MCF 10A (cell line): ENCODE data around the gene EQTN. TPM values are rescaled to one million over a fixed set of nuclear protein-coding genes. Genes with fewer than 3 reads are reported as not detected.

Source experiments
- BruUV-seq: library from RNA; stranded (reverse); fragments of 400-500 nt; replicated peaks from 2 replicates; lab custom pipeline; 2021; lab: Mats Ljungman, UMichigan
- CTCF ChIA-PET: fragments of 300-600 bp; sonication (Branson Sonifier 250); formaldehyde crosslinking; extraction: SDS; loops from one replicate; lab custom pipeline; 2021; ENCODE audit warnings: antibody characterized with exemption, inconsistent platforms; lab: Yijun Ruan, JAX
- POLR2A ChIA-PET: fragments of 300-600, 350-650 bp; sonication (Branson Sonifier 250); formaldehyde crosslinking; extraction: SDS; loops from one replicate; lab custom pipeline; 2020; ENCODE audit warnings: antibody characterized with exemption, inconsistent platforms; lab: Yijun Ruan, JAX
- DNase-seq: peaks from one replicate; pipeline ENCODE4 v3.0.0-alpha.2; 2018; ENCODE audit not compliant: unreplicated experiment
- H3K27ac Mint-ChIP-seq: one replicate; pipeline ENCODE4 v1.8.0; 2022; ENCODE audit warnings: mild to moderate bottlenecking, low read depth, mixed read lengths; ENCODE audit not compliant: unreplicated experiment
- H3K27me3 Mint-ChIP-seq: one replicate; pipeline ENCODE4 v1.8.0; 2022; ENCODE audit warnings: mixed read lengths; ENCODE audit not compliant: insufficient read depth, unreplicated experiment
- H3K36me3 Mint-ChIP-seq: one replicate; pipeline ENCODE4 v1.8.0; 2022; ENCODE audit warnings: mild to moderate bottlenecking, moderate library complexity, mixed read lengths; ENCODE audit not compliant: insufficient read depth, unreplicated experiment
- H3K4me1 Mint-ChIP-seq: one replicate; pipeline ENCODE4 v1.8.0; 2022; ENCODE audit warnings: mixed read lengths; ENCODE audit not compliant: insufficient read depth, unreplicated experiment
- H3K4me3 Mint-ChIP-seq: one replicate; pipeline ENCODE4 v1.8.0; 2022; ENCODE audit warnings: mild to moderate bottlenecking, moderate library complexity, mixed read lengths; ENCODE audit not compliant: unreplicated experiment
- H3K9me3 Mint-ChIP-seq: one replicate; pipeline ENCODE4 v1.8.0; 2022; ENCODE audit warnings: mixed read lengths; ENCODE audit not compliant: unreplicated experiment
- intact Hi-C: fragments of 100-400 bp; cut with micrococcal nuclease; formaldehyde crosslinking; loops from 2 replicates; pipeline ENCODE4 v1.14.1; 2022
- total RNA-seq: library from RNA; stranded (reverse); gene quantifications from 2 replicates; pipeline ENCODE4 v1.2.3, GENCODE V29; 2022
- TF ChIP-seq, protein P1 (sequence below): fragments of 200-600 bp; IDR thresholded peaks from one replicate; pipeline ENCODE4 v1.8.0; 2022; ENCODE audit warnings: antibody characterized with exemption, mild to moderate bottlenecking; ENCODE audit not compliant: unreplicated experiment

Gene EQTN
- total RNA-seq, 1 experiment from 2014 or later = not detected

DNA sequence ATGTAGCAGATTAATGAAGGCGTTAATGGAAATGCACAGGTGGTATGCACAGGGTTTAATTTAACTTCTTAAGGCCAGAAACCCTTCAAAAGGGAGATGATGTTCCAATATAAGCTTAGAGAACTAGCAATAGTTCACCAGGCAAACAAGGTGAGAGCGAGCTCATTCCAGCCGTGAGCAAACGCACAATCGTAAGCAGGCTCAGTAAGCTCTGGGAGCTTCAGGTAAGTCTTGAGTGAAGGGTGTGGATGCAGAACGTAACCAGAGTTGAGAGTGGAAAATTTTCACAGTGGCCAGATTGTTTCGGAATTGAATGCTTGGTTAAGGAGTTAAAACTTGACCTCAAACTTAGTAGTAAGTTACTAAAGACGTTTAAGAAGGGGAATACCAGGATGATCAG is 5.7 kb downstream of the EQTN start:
- ChIA-PET POLR2A (no interaction called here), CTCF (interaction anchor here (0.6 to 1.0 kb wide), 3 partner anchors 14 to 397 kb away, joined by 3 read pairs; no protein-coding TSS in a partner anchor)
- TF ChIP-seq, protein P1, sequence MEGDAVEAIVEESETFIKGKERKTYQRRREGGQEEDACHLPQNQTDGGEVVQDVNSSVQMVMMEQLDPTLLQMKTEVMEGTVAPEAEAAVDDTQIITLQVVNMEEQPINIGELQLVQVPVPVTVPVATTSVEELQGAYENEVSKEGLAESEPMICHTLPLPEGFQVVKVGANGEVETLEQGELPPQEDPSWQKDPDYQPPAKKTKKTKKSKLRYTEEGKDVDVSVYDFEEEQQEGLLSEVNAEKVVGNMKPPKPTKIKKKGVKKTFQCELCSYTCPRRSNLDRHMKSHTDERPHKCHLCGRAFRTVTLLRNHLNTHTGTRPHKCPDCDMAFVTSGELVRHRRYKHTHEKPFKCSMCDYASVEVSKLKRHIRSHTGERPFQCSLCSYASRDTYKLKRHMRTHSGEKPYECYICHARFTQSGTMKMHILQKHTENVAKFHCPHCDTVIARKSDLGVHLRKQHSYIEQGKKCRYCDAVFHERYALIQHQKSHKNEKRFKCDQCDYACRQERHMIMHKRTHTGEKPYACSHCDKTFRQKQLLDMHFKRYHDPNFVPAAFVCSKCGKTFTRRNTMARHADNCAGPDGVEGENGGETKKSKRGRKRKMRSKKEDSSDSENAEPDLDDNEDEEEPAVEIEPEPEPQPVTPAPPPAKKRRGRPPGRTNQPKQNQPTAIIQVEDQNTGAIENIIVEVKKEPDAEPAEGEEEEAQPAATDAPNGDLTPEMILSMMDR = no peak
- Mint-ChIP-seq H3K9me3 (no peaks in the 10 kb centered on the region), H3K27ac (no peak overlapping the region), H3K4me1 (no peaks in the 10 kb centered on the region), H3K27me3 (peaks cover 11% of the 10 kb centered on the region), H3K4me3 (no peak overlapping the region), H3K36me3 (no peaks in the 10 kb centered on the region)
- no peak for DNase-seq
- intact Hi-C loops = no loop called here
- no TSS peak for BruUV-seq

GRCh38 chr9:27282269-27282668 is 14.7 kb downstream of the EQTN start:
- TF ChIP-seq, protein P1 = no peak
- intact Hi-C loops = no loop called here
- Mint-ChIP-seq H3K4me1 (no peaks in the 10 kb centered on the region), H3K27me3 (no peaks in the 10 kb centered on the region), H3K4me3 (no peak overlapping the region), H3K27ac (no peak overlapping the region), H3K9me3 (no peaks in the 10 kb centered on the region), H3K36me3 (no peaks in the 10 kb centered on the region)
- POLR2A ChIA-PET = no interaction called here
- DNase-seq = no peak
- CTCF ChIA-PET = interaction anchor here (0.7 to 0.8 kb wide), 3 partner anchors 8 to 43 kb away, joined by 3 to 4 read pairs (median 3); no protein-coding TSS in a partner anchor
- no TSS peak for BruUV-seq

DNA sequence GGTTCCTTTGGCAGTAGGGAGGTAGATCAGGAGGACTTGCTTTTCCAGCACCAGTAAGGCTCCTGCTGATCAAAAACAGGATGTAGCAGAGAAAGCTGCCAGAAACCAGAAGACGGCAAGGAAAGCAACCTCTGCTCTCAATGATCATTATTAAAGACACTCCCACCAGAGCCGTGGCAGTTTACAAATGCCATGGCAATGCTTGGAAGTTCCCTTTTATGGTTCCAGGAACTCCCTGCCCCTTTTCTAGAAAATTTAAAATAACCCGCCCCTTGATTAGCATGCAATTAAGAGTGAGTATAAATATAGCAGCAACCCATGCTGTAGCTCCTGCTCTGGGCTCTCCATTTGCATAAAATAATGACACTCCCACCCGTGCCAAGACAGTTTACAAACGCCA is 16.1 kb downstream of the EQTN start:
- ChIA-PET POLR2A (no interaction called here), CTCF (no interaction called here)
- no peaks in the 10 kb centered on the region for H3K36me3 Mint-ChIP-seq
- H3K4me3 Mint-ChIP-seq = no peak overlapping the region
- intact Hi-C loops = no loop called here
- H3K9me3 Mint-ChIP-seq = no peaks in the 10 kb centered on the region
- H3K27me3 Mint-ChIP-seq = no peaks in the 10 kb centered on the region
- no peak for DNase-seq
- no TSS peak for BruUV-seq
- peaks cover 8% of the 10 kb centered on the region for H3K4me1 Mint-ChIP-seq
- TF ChIP-seq, protein P1 = no peak
- H3K27ac Mint-ChIP-seq = no peak overlapping the region

GRCh38 chr9:27280249-27280648 is 16.7 kb downstream of the EQTN start:
- Mint-ChIP-seq H3K4me3 (no peak overlapping the region), H3K4me1 (peaks cover 10% of the 10 kb centered on the region), H3K27ac (no peak overlapping the region), H3K36me3 (no peaks in the 10 kb centered on the region), H3K27me3 (no peaks in the 10 kb centered on the region), H3K9me3 (no peaks in the 10 kb centered on the region)
- POLR2A ChIA-PET = no interaction called here
- CTCF ChIA-PET = interaction anchor here (0.6 to 2.3 kb wide), 4 partner anchors 18 to 248 kb away, joined by 3 to 17 read pairs (median 4); no protein-coding TSS in a partner anchor
- intact Hi-C loops = no loop called here
- no peak for DNase-seq
- TF ChIP-seq, protein P1 = no peak
- BruUV-seq = no TSS peak
